ENCODE data around the gene ASCC3. TPM values are rescaled to one million over a fixed set of nuclear protein-coding genes. Genes with fewer than 3 reads are reported as not detected.
A peak's percentile ranks its signal among the peaks of the same experiment; 100 is the strongest.

ASCC3 gene
- total RNA-seq, 1 experiment from 2014 or later, result 32.2 TPM

DNA sequence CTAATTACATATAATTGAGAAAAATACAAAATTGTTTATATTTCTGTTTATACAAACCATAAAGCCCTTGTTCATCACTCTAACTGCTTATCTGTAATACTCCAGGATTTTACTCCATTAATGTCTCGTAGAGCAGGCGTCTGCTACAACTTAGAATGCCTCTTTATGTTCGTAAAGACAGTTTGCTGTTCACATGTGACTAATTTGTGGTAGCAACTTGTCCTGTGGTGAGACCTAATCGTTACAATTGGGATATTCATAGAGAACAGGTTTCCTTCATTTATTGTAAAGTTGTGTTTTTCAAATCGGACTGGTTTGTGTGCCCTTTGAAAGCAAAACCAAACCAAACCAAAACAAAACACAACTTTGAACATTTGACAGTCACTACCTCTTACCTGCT lies 149.7 kb downstream of the ASCC3 start:
- Histone ChIP-seq H3K4me1 (ENCODE audit: insufficient read depth, low read length, poor library complexity, severe bottlenecking) (peaks cover 50% of the 10 kb centered on the region), H3K36me3 (ENCODE audit: insufficient read depth, low read length, poor library complexity, severe bottlenecking) (no peaks in the 10 kb centered on the region), H3K27ac (ENCODE audit: low read depth, low read length, poor library complexity, severe bottlenecking) (no peak overlapping the region), H3K27me3 (replicated peaks; ENCODE audit: insufficient read depth, low read depth, low read length, poor library complexity) (no peaks in the 10 kb centered on the region), H3K9me3 (ENCODE audit: low read depth, low read length, poor library complexity, severe bottlenecking) (no peaks in the 10 kb centered on the region), H3K4me3 (ENCODE audit: low read depth, low read length, poor library complexity, severe bottlenecking) (no peak overlapping the region)
- BruUV-seq (replicated peaks), result no TSS peak
- no peak for DNase-seq (ENCODE audit: low spot score)
- intact Hi-C loops (cut with micrococcal nuclease; ENCODE audit: unreplicated experiment), result no loop called here
- no peak for TF ChIP-seq EZH2 (IDR thresholded peaks at IDR 0.05; ENCODE audit: borderline replicate concordance, low read depth, low read length, poor library complexity, severe bottlenecking)
- TF ChIP-seq, protein P1, sequence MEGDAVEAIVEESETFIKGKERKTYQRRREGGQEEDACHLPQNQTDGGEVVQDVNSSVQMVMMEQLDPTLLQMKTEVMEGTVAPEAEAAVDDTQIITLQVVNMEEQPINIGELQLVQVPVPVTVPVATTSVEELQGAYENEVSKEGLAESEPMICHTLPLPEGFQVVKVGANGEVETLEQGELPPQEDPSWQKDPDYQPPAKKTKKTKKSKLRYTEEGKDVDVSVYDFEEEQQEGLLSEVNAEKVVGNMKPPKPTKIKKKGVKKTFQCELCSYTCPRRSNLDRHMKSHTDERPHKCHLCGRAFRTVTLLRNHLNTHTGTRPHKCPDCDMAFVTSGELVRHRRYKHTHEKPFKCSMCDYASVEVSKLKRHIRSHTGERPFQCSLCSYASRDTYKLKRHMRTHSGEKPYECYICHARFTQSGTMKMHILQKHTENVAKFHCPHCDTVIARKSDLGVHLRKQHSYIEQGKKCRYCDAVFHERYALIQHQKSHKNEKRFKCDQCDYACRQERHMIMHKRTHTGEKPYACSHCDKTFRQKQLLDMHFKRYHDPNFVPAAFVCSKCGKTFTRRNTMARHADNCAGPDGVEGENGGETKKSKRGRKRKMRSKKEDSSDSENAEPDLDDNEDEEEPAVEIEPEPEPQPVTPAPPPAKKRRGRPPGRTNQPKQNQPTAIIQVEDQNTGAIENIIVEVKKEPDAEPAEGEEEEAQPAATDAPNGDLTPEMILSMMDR (conservative IDR thresholded peaks at IDR 0.05; ENCODE audit: low read depth, low read length), result no peak
- ChIA-PET CTCF (no interaction called here), POLR2A (ENCODE audit: low non-redundant PET) (no interaction called here)

DNA sequence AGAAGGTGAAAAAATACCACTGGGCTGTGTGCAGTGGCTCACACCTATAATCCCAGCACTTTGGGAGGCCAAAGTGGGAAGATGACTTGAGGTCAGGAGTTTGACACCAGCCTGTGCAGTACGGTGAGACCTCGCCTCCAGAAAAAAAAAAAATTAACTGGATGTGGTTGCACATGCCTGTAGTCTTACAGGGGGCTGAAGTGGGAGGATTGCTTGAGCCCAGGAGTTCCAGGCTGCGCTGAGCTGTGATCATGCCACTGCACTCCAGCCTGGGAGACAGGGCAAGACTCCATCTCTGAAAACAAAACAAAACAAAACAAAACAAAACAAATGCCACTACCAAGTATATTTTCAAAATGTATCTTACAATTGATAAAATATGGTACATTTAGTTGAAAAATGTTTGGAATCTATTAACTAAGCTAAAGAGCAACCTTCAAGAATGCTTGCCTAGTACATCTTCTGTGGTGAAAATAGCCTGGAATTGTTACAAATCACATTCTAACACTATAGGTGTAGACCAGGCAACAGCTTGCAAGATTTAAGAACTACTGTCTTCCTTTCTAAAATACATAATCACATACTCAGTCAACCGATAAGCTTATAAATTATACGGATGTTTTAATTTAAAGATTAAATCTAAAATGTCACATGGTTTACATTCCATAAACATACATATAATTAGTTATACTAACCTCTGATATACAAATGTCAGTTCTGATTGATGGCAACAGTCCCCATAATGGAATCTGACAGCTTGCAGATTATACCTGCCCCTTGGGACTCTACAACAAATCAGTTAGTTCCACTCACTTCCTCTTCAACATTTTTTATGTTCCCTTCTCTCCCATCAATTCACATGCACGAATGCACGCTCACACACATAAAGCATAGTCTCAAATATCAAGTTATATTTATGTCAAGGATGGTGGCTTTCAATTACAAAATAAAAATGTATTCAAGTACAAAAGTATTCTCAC lies 150.8 kb downstream of the ASCC3 start:
- no TSS peak for BruUV-seq (replicated peaks)
- H3K9me3 ChIP-seq (ENCODE audit: low read depth, low read length, poor library complexity, severe bottlenecking), result no peaks in the 10 kb centered on the region
- H3K4me3 ChIP-seq (ENCODE audit: low read depth, low read length, poor library complexity, severe bottlenecking), result no peak overlapping the region
- no peaks in the 10 kb centered on the region for H3K27me3 ChIP-seq (replicated peaks; ENCODE audit: insufficient read depth, low read depth, low read length, poor library complexity)
- no peaks in the 10 kb centered on the region for H3K36me3 ChIP-seq (ENCODE audit: insufficient read depth, low read length, poor library complexity, severe bottlenecking)
- ChIA-PET POLR2A (ENCODE audit: low non-redundant PET) (interaction anchor here (0.6 kb wide), 1 partner anchor 385 kb away, joined by 3 read pairs; no protein-coding TSS in a partner anchor), CTCF (no interaction called here)
- no peak overlapping the region for H3K27ac ChIP-seq (ENCODE audit: low read depth, low read length, poor library complexity, severe bottlenecking)
- intact Hi-C loops (cut with micrococcal nuclease; ENCODE audit: unreplicated experiment), result no loop called here
- TF ChIP-seq, protein P1 (conservative IDR thresholded peaks at IDR 0.05; ENCODE audit: low read depth, low read length), result no peak
- TF ChIP-seq EZH2 (IDR thresholded peaks at IDR 0.05; ENCODE audit: borderline replicate concordance, low read depth, low read length, poor library complexity, severe bottlenecking), result no peak
- peaks cover 52% of the 10 kb centered on the region for H3K4me1 ChIP-seq (ENCODE audit: insufficient read depth, low read length, poor library complexity, severe bottlenecking)
- peak; percentile 92 for DNase-seq (ENCODE audit: low spot score)

DNA sequence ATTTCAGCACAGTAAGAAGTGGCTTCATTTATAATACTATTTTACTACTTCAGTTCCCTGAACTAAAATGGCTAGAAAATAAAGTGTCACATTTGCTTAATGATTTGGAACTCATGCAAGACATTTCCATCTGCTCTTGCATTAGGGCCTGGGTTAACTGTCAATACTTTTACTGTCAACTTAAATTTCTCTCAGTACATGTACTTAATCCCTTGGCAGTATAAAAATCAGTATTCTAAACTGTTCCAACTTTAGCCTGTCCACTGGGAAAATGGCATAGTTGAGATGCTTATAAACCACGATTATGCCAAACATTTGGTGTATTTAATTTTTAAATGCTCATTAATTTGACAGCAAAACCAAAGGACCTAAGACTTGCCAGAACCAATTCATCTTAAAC lies 154.5 kb downstream of the ASCC3 start:
- POLR2A ChIA-PET (ENCODE audit: low non-redundant PET), result no interaction called here
- H3K9me3 ChIP-seq (ENCODE audit: low read depth, low read length, poor library complexity, severe bottlenecking), result no peaks in the 10 kb centered on the region
- H3K4me1 ChIP-seq (ENCODE audit: insufficient read depth, low read length, poor library complexity, severe bottlenecking), result peaks cover 48% of the 10 kb centered on the region
- H3K4me3 ChIP-seq (ENCODE audit: low read depth, low read length, poor library complexity, severe bottlenecking), result no peak overlapping the region
- intact Hi-C loops (cut with micrococcal nuclease; ENCODE audit: unreplicated experiment), result no loop called here
- CTCF ChIA-PET, result no interaction called here
- no peaks in the 10 kb centered on the region for H3K36me3 ChIP-seq (ENCODE audit: insufficient read depth, low read length, poor library complexity, severe bottlenecking)
- BruUV-seq (replicated peaks), result no TSS peak
- H3K27ac ChIP-seq (ENCODE audit: low read depth, low read length, poor library complexity, severe bottlenecking), result no peak overlapping the region
- no peak for TF ChIP-seq EZH2 (IDR thresholded peaks at IDR 0.05; ENCODE audit: borderline replicate concordance, low read depth, low read length, poor library complexity, severe bottlenecking)
- TF ChIP-seq, protein P1 (conservative IDR thresholded peaks at IDR 0.05; ENCODE audit: low read depth, low read length), result no peak
- peak; percentile 1 for DNase-seq (ENCODE audit: low spot score)
- no peaks in the 10 kb centered on the region for H3K27me3 ChIP-seq (replicated peaks; ENCODE audit: insufficient read depth, low read depth, low read length, poor library complexity)
